NCI-H446 (cell line): ENCODE results near the gene SUSD2.
"Not testable (repeated sequence)": the region's sequence is repeated elsewhere in the genome, so short reads cannot be mapped to it uniquely, and the experiment has no call there.

Experiments
- DNase-seq, 2 experiments: peaks; one replicate each; lab custom pipeline; 2025; lab: John Stamatoyannopoulos, UW

Gene SUSD2, protein sequence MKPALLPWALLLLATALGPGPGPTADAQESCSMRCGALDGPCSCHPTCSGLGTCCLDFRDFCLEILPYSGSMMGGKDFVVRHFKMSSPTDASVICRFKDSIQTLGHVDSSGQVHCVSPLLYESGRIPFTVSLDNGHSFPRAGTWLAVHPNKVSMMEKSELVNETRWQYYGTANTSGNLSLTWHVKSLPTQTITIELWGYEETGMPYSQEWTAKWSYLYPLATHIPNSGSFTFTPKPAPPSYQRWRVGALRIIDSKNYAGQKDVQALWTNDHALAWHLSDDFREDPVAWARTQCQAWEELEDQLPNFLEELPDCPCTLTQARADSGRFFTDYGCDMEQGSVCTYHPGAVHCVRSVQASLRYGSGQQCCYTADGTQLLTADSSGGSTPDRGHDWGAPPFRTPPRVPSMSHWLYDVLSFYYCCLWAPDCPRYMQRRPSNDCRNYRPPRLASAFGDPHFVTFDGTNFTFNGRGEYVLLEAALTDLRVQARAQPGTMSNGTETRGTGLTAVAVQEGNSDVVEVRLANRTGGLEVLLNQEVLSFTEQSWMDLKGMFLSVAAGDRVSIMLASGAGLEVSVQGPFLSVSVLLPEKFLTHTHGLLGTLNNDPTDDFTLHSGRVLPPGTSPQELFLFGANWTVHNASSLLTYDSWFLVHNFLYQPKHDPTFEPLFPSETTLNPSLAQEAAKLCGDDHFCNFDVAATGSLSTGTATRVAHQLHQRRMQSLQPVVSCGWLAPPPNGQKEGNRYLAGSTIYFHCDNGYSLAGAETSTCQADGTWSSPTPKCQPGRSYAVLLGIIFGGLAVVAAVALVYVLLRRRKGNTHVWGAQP

DNA sequence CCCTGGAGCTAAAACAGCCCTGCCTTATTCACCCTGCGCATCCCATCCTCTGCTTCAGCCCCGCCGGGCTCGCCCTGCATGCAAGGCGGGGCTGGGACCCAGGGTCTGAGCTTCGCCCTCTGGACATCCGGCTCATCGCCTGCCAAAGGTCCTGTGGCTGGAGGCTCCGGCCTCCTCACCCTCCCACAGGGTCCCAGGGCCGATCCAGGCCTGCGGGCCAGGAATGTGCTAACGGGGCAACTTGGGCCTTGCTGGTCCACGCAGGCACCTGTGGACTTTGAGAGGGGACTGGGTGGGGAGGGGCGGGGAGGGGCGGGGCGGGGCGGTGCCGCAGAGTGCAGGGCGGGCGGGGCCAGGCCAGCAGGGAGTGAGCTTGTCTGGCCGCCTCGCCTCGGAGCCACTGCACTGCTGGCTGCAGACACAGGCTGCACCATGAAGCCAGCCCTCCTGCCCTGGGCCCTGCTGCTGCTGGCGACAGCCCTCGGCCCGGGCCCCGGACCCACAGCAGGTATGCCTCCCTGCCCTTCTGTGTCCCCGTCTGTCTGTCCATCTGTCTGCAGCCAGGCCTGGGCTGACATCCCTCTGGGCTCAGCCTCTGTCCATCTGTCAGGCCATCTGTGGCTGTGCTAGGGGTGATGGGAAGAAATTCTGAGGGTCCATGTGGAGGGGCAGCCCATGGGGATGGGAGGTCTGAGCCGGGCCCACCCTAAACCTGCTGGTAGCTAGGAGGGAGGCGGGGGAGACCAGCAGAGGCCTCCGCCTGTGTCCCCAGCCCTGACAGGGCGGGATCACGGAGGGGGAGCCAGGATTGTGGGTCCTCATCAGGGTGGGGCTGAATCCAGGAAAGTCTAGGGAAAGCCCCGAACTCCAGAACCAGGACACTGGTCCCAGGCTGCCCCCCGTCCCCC lies at the start of gene SUSD2:
Gene SUSD2, plus strand, starts transcription at position 400 of the 908 bp plus-strand sequence. Its CDS starts 33 bp downstream, at position 433.
- peak in 1 of 2 experiments; percentile 70 for DNase-seq

DNA sequence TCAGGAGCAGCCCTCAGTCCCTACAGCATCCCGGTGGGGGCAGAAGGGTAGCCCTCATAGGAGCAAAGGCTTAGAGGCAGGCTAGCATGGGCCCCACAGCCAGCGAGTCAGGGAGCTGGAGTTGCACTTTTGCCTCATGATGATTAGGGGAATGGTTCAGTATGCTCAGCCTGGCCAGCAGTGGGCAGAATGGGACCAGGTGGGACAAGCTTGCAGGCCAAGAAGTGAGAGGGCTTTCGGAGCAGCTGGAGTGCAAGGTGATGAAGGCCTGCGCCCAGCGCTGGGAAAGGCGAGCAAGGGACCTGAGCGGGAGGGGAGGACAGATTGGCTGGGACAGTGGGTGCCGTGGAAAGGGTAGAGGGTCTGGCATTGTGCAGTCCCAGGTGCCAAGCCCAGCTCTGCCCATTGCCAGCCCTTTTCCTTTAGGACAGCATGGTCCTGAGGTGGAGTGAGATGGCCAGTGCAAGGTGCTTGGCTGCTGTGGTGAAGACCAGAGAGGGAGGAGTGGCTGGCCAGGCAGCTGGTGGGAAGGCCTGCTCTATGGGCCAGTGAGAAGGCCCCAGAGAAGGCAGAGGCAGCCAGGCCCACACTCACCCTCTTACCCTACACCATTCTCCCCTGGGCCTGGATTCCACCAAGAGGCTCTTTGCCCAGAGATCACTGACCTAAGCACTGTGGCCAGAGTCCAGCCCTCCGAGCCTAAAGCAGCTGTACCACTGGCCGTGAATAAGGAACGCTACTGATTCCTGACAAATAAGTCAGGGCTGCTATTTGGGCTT lies 47.9 kb upstream of the SUSD2 start:
- no peak for DNase-seq

DNA sequence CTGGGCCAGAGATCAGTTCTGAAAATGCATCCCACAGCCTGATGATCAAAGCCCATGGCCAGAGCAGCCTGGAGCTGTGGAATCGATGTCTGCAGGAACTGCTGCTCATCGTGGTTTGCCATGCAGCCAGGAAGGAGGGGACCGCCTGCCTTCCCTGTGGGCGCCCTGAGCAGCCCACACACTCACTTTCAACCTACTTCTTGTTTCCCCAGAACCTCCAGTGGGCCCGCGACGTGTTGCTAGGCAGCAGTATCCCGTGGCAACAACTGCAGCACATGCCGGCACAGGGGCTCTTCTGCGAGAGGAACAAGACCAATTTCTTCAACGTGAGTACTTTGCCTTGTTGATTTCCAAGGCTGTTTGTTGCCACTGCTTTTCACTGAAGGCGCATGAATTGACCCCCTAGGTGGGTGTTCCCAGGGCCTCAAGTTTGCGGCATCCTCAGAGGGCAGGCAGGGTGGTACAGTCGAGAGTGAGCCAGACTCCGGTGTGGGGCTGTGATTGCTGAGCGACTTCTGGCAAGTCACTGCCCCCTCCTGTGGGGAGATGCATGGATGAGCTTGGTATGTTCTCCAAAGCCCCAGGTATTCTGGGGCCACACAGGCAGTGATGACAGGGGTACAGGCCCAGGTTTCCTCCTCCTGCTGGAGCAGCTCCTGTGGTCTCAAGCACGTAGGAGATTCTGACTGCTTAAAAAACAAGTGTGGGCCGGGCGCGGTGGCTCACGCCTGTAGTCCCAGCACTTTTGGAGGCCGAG lies 47.0 kb upstream of the SUSD2 start:
- DNase-seq, result no peak

DNA sequence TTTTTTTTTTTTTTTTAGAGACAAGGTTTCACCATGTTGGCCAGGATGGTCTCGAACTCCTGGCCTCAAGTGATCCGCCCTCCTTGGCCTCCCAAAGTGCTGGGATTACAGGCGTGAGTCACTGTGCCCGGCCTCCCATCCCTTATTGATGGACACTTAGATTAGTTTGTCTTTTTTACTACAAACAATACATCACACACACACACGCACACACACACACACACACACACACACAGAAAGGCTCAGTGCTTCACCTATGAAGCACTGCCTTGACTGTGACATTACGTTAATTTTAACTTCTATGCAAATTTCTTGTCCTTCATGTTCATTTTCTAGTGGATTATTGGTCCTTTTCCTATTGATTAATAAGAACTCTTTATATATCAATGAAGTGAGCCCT lies 44.8 kb upstream of the SUSD2 start:
- DNase-seq, result not testable (repeated sequence)

DNA sequence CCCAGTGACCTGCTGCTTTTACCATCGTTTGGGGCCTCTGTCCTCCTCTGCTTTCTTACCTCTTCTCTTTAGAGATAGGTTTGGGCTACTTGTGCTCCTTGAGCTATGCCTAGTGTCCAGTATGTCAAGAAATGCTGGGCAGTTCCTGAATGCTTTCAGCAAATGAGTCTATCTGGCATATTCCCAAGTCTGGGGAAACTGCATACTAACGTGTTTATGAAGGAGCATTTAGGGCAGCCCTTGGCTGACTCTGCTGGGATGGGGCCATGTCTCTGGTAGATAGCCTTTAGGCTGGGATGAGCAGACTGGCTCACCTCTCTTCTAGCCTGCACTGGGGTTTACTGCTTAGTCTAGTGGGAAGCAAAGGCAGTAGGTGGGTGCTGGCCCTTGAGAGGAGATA lies 43.7 kb upstream of the SUSD2 start:
- no peak for DNase-seq

DNA sequence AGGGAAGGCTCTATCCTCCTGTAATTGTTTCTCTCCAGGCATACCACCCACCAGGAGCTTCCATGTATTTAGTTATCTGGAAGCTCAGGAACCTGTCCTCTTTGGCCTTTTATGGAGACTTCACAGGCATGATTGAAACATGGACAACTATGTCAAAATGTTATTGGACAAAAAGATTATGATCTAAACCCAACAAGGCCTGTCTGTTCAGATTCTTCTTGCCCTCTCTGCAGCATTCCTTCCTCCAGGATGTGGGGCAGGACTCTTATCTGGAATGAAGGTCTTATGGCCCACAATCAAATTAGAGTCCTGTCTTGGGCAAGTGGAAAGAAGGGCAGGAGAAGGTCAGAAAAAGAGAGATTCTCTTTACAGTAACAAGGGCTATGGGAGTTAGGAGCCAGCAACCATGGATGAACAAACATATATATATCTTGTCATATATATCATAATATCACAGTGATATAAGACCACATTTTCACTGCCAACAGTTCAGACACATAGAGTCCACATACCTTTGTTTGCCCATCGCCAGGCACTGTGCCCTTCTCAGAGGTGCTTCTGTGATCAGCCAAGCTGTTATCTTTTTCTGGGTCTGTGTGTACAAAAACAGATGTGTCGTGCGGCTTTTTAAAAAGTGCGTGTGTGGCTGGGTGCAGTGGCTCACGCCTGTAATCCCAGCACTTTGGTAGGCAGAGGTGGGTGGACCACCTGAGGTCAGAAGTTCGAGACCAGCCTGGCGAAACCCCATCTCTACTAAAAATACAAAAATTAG lies 42.5 kb upstream of the SUSD2 start:
- no peak for DNase-seq

DNA sequence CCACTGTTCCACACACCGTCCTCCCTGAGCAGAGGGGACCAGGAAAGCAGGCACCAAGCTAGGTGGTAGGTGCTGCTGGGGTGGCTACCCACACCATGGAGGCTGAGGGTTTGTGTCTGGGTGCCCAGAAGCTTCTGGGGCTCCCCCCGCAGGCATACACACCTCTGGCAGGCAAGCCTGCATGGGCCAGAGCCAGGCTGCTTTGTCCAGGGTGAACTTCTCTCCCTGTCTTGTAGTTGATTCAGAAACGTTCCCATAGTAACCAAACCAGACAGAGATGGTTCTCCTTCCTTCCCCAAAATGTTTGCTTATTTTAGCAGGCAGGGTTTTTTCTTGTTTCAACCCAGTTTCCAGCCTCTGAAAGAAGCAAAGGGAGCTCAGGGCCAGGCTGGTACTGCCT lies 40.9 kb upstream of the SUSD2 start:
- DNase-seq, result no peak

DNA sequence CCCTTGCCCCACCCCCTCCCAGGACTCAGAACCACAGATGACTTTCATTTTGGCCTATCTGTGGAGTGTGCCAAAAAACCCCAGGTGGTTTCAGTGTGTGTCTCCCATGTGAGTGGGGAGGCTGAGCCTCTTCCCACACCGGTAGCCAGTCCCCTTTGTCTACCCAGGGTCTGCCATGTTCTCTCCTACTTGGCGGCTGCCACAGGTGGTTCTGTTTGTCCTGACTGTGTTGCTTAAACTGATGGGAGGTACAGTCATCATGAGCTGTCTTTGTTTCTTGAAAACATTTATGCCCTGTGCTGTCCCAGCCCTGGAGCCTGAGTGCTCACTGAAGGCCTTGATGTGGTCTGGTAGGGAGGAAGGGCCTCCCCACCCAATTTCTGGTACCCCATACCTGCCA lies 39.7 kb upstream of the SUSD2 start:
- DNase-seq, result no peak

DNA sequence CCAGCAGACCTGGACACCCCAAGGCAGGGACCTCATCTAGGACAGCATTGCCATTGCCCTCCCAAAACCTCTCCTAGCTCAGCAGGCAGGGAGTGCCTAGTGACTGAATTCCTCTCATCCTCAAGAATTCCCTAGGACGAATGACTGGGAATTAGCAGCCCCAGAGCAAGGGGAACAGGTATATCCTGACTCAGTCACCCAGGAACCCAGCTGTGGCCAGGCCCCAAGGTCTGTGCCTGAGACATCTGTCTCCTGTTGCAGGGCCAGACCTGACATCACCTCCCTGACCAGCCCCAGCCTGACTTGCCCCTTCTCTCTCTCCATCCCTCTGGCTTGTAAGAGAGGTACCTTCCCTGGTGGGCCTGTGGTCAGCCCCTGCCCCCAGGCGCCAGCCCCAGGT lies 39.0 kb upstream of the SUSD2 start:
- DNase-seq, result no peak

DNA sequence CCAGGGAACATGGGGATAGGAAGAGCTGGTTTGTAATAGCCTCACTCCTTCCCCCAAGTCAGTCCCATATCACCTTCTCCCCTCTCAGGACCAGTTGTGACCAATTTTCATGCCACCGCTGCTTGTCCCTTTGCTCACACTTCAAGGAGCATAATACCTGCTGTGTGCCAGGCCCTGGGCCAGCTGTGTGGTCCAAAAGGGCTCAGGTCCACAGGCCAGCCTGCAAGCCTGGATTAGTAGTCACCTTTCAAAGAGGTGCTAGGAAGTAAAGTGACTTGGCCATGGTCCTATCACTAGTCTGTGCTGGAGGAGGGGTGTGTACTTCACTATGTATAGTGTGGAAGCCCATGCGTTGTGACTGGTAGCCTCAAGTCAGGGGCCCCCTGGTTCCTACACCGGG lies 38.5 kb upstream of the SUSD2 start:
- DNase-seq, result no peak

DNA sequence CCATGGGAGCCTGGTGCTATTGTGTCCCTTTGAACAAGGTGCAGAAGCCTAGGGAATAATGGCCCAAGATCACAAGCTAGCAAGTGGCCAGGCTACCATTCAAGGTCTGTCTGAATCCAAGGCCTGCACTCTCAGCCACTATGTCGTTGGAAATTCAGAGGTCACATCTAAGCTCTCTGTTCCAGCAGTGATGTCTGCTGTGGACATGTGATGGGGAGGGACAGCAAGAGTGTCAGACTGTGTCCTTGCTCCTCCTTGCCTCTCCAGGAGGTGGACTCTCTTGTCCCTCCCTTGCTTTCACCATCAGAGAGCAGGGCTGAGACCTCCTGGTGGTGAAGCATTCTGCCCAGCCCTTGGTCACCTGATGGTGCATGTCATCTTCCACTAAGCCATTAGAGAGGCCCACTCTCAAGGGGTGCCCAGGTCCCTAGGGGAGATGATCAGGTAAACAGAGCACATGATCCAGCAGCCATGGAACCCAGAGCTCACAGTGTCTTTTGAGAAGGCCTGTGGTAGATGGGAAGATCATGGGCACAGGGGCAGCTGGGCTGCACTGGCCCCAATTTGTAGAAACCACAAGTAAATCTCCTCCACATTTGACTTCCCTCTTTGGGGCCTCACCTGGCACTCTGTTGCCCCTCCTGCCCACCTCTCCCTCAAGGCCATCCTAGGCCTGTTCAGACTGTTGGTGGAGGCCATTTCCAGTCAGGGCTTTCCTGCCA lies 37.1 kb upstream of the SUSD2 start:
- no peak for DNase-seq

DNA sequence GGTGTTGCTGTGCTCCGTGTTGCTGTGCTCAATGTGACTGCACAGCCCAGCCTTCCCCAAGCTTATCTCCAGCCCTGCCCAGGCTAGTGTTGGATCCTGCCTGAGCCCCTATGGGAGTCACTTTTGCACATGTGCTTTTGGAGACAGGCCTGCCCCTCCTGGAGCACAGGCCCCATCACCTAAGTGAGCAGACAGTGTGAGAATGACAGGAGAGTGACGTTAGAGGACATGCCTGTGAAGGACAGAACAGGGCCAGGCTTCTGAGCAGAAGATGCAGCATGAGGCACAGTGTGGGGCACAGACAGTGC lies 36.6 kb upstream of the SUSD2 start:
- DNase-seq, result no peak

DNA sequence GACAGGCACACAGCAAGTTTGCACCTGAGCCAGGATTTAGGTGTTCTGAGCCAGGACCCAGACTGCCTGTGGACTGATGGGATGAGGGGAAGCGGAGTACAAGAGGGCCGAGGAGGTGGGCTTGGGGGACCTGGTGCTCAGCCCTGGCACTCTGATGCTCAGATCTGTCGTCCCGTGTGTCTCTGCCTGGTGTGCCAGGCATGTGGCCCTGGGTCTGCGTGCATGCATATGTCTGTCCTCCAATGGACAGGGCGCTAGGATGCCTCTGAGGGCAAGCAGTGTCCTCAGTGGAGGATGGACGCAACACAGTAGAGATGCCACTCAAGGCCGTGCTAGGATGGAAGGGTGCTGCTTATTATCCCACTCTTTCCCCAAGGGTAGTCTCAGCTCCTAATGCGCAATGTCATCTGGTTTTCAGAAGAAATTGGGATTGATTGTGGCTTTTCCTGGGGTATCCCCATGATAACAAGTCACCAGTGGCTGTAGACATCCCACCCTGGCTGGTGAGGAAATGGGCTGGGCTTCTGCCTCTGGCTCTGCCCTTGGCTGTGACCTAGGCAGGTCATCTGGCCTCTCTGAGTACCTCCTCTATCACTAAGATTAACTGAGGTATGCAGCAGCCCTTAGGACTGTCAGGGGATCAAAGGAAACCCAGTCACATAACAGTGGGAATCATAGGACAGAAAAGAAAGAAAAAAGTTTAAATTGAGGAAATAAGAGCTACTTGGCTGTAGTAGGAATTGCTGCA lies 35.7 kb upstream of the SUSD2 start:
- DNase-seq, result no peak

DNA sequence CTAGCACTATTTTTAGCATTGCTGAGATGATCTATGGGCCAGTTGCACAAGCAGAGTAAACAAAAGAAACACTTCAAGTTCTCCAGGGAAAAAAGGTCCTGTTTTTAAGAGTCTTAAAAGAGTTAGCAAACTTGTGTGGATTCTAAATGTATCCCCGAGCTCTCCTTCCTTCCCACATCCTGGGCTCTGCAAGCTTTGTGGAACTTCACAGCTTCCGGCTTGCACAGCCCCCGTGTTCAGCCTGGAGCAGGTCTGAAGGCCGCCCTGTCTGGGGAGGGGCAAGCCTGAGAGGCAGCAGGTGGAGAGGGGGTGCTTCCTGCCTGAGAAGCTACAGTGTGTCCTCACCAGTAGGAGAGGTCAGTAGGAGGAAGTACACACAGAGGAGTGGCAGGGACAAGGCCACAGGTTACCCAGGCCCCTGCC lies 35.1 kb upstream of the SUSD2 start:
- DNase-seq, result no peak

DNA sequence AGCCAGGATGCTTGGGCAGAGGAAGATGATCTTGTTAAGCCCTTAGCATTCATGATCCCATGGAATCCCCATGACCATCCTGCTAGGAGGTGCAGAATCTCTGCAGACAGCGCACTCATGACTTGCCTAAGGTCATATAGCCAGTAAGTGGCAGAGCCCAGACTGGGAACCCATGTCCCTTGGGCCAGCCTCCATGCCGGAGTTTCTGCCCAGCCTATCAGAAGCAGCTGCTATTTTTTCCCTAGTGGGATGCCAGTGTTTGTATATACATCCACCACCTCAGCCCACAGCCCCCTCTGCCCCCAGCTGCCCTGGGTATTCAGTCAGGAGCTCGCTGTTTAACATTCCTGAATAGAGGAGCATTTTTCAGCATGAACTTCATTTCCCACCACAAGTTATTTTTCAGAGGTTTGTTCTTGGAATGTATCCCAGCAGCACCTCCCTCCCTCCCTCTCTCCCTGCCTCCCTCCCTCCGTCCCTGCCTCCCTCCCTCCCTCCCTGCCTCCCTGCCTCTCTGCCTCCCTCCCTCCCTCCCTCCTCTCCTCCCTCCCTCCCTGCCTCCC lies 34.4 kb upstream of the SUSD2 start:
- no peak for DNase-seq

DNA sequence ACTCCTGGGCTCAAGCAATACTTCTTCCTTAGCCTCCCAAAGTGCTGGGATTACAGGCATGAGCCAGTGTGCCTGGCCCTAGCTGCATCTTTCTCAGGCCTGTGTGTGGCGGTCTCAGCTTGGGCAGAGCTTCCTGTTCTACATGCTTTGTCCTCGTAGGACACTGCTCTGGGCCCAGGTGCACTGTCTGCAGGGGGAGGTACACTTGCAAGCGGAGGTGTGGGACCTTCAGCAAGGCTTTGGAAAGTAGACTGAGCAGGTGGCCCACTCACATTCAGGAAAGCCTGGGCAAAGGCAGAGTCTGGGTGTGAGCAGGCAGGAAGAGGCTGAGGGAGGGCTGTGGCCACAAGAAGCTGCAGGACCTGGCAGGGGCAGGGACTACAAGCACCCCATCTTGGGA lies 33.6 kb upstream of the SUSD2 start:
- DNase-seq, result no peak

DNA sequence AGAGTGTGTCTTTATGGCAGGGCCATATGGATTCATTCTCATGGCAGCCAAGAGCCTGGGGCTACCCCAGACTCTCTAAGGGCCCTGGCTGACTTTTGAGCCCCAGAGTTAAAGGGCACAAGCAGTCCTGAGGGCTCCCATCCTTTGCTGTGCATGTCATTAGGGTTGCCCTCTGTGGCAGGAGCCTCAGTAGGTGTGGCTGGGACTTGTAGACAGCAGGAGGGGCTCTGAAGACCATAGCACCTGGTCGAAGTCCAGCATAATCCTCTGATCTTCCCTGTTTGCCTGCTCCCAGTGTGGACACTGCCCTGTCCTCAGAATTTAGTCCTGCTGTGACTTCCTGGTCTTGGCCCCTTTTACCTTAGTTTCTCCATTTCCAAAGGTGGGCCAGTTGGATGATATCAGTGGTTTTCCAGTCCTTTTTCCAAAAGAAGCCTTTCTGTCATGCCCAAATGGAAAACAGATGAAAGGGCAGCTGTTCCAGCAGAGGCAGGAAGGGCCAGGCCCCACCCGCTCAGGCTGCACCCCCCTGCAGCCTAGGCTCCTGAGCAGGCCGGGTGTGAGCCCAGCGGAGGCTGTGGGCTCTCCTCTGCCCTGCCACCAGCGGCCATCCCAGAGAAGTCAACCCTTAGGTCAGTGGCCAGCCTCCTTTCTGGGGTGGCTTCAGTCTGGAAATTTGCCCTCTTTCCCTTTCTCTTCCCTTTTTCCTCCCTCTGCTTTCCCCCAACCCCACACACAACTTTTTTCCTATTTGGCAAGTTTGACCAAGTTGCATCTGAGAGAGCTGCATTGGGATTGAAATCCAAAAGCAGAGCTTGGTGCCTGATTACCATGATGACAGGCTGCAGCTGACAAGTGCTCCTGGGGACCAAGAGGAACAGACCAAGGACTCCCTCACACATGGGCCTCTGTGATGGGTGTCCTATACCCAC lies 32.8 kb upstream of the SUSD2 start:
- no peak for DNase-seq
